SU-DHL-6 (cell line): ENCODE data around the gene JRKL.

Experiments used
- H2AFZ ChIP-seq: fragments of 200-600 bp; sonication (generic); 2 replicates; pipeline ENCODE4 v1.6.1; 2014; ENCODE audit warnings: low read depth, mild to moderate bottlenecking, moderate library complexity, mixed read lengths, antibody characterized with exemption, low read length; ENCODE audit not compliant: severe bottlenecking
- H3F3A ChIP-seq: fragments of 200-600 bp; shearing (Covaris generic); 2 replicates; pipeline ENCODE4 v1.6.0; 2016; ENCODE audit warnings: antibody characterized with exemption, mild to moderate bottlenecking; ENCODE audit not compliant: insufficient read depth
- H3K27ac ChIP-seq: fragments of 200-600 bp; sonication (generic); 2 replicates; pipeline ENCODE4 v1.5.1; 2016; ENCODE audit warnings: low read depth, mild to moderate bottlenecking, low read length, moderate library complexity, mixed read lengths
- H3K27me3 ChIP-seq: fragments of 200-600 bp; sonication (generic), shearing (Covaris generic); 2 replicates; pipeline ENCODE4 v1.6.0; 2014; ENCODE audit warnings: mild to moderate bottlenecking, low read length
- H3K36me3 ChIP-seq: fragments of 200-600 bp; sonication (generic); 2 replicates; pipeline ENCODE4 v1.6.1; 2014; ENCODE audit warnings: mild to moderate bottlenecking, low read length, mixed read lengths
- H3K4me2 ChIP-seq: fragments of 300-600, 200-600 bp; shearing (Covaris generic), sonication (generic); 2 replicates; pipeline ENCODE4 v1.6.0; 2014; ENCODE audit warnings: low read length, low read depth, mild to moderate bottlenecking; ENCODE audit not compliant: poor library complexity, severe bottlenecking
- H3K4me3 ChIP-seq: fragments of 200-600 bp; sonication (generic); 2 replicates; pipeline ENCODE4 v1.5.1; 2014; ENCODE audit warnings: antibody characterized with exemption, low read length, mild to moderate bottlenecking, mixed read lengths; ENCODE audit not compliant: insufficient read depth, poor library complexity, severe bottlenecking
- H3K79me2 ChIP-seq: fragments of 200-600 bp; sonication (generic); 2 replicates; pipeline ENCODE4 v1.6.1; 2014; ENCODE audit warnings: mild to moderate bottlenecking, low read length, moderate library complexity; ENCODE audit not compliant: insufficient read depth
- H3K9ac ChIP-seq: fragments of 200-600 bp; sonication (generic); 2 replicates; pipeline ENCODE4 v1.7.0; 2014; ENCODE audit warnings: mild to moderate bottlenecking, low read length
- H3K9me2 ChIP-seq: fragments of 200-600 bp; sonication (generic); replicated peaks from 2 replicates; pipeline ENCODE4 v1.6.1; 2014; ENCODE audit warnings: low read length; ENCODE audit not compliant: insufficient read depth
- H3K9me3 ChIP-seq: fragments of 200-600 bp; sonication (generic); 2 replicates; pipeline ENCODE4 v1.6.1; 2014; ENCODE audit warnings: low read length, mixed read lengths; ENCODE audit not compliant: insufficient read depth
- H4K20me1 ChIP-seq: fragments of 200-600 bp; sonication (generic); 2 replicates; pipeline ENCODE4 v1.6.1; 2014; ENCODE audit warnings: low read depth, mild to moderate bottlenecking, antibody characterized with exemption, low read length, moderate library complexity, mixed read lengths
- CTCF ChIP-seq: fragments of 200-600 bp; sonication (generic); IDR thresholded peaks from one replicate; pipeline ENCODE4 v1.5.1; 2017; ENCODE audit warnings: antibody characterized with exemption, mild to moderate bottlenecking, low read length, moderate library complexity; ENCODE audit not compliant: insufficient read depth, poor library complexity, severe bottlenecking
- EZH2phosphoT487 ChIP-seq: fragments of 200-600 bp; sonication (generic), shearing (Covaris generic); conservative IDR thresholded peaks from 2 replicates; pipeline ENCODE4 v1.6.1; 2018; ENCODE audit warnings: mild to moderate bottlenecking, antibody characterized with exemption, low read length, moderate library complexity, mixed read lengths

Gene JRKL

GRCh38 chr11:96376796-96377195 is 13.0 kb upstream of the JRKL start:
- H3K9ac ChIP-seq = no peak overlapping the region
- H3K27me3 ChIP-seq = no peaks in the 10 kb centered on the region
- H3K27ac ChIP-seq = no peak overlapping the region
- no peak overlapping the region for H2AFZ ChIP-seq
- H3K79me2 ChIP-seq = no peaks in the 10 kb centered on the region
- no peaks in the 10 kb centered on the region for H3K9me3 ChIP-seq
- no peaks in the 10 kb centered on the region for H3K9me2 ChIP-seq
- H4K20me1 ChIP-seq = no peaks in the 10 kb centered on the region
- H3K4me2 ChIP-seq = no peak overlapping the region
- peaks cover 35% of the 10 kb centered on the region for H3K36me3 ChIP-seq
- TF ChIP-seq CTCF = no peak
- no peak for TF ChIP-seq EZH2phosphoT487
- H3K4me3 ChIP-seq = no peak overlapping the region
- no peaks in the 10 kb centered on the region for H3F3A ChIP-seq

GRCh38 chr11:96384156-96384555 is 5.7 kb upstream of the JRKL start:
- no peak overlapping the region for H3K27ac ChIP-seq
- H4K20me1 ChIP-seq = no peaks in the 10 kb centered on the region
- H3K9me3 ChIP-seq = no peaks in the 10 kb centered on the region
- peaks cover 34% of the 10 kb centered on the region for H3K36me3 ChIP-seq
- no peak overlapping the region for H3K4me2 ChIP-seq
- H3K27me3 ChIP-seq = no peaks in the 10 kb centered on the region
- no peaks in the 10 kb centered on the region for H3K9me2 ChIP-seq
- no peak overlapping the region for H2AFZ ChIP-seq
- no peak for TF ChIP-seq CTCF
- TF ChIP-seq EZH2phosphoT487 = no peak
- H3K9ac ChIP-seq = no peak overlapping the region
- H3K4me3 ChIP-seq = no peak overlapping the region
- H3F3A ChIP-seq = no peaks in the 10 kb centered on the region
- peaks cover 32% of the 10 kb centered on the region for H3K79me2 ChIP-seq

- no peaks in the 10 kb centered on the region for H3K9me2 ChIP-seq
- H3K36me3 ChIP-seq = peaks cover 26% of the 10 kb centered on the region
- peaks cover 34% of the 10 kb centered on the region for H3K79me2 ChIP-seq
- no peak overlapping the region for H3K4me2 ChIP-seq
- H3K27ac ChIP-seq = no peak overlapping the region
- no peaks in the 10 kb centered on the region for H3K27me3 ChIP-seq
- H2AFZ ChIP-seq = no peak overlapping the region
- no peaks in the 10 kb centered on the region for H4K20me1 ChIP-seq
- no peak overlapping the region for H3K4me3 ChIP-seq
- no peak overlapping the region for H3K9ac ChIP-seq
- no peaks in the 10 kb centered on the region for H3K9me3 ChIP-seq
- TF ChIP-seq EZH2phosphoT487 (no peak), CTCF (no peak)
- no peaks in the 10 kb centered on the region for H3F3A ChIP-seq
Observed at GRCh38 chr11:96385187-96385586, 4.6 kb upstream of the JRKL start.
